Measurements from ENCODE around the gene USP6NL.
"Not testable (repeated sequence)": the region's sequence is repeated elsewhere in the genome, so short reads cannot be mapped to it uniquely, and the experiment has no call there.

DNA sequence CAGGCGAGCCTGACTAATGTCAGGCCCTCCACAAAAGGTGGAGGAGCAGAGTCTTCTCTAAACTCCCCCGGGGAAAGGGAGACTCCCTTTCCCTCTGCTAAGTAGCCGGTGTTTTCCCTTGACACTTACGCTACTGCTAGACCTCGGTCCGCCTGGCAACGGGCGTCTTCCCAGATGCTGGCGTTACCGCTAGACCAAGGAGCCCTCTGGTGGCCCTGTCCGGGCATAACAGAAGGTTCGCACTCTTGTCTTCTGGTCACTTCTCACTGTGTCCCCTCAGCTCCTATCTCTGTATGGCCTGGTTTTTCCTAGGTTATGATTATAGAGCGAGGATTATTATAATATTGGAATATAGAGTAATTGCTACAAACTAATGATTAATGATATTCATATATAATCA is 116.5 kb downstream of the USP6NL start:
- TF ChIP-seq POLR2AphosphoS5, GABPA (IDR thresholded peaks at IDR 0.05; ENCODE audit: low read depth): not testable (repeated sequence)
- TF ChIP-seq, protein P1, sequence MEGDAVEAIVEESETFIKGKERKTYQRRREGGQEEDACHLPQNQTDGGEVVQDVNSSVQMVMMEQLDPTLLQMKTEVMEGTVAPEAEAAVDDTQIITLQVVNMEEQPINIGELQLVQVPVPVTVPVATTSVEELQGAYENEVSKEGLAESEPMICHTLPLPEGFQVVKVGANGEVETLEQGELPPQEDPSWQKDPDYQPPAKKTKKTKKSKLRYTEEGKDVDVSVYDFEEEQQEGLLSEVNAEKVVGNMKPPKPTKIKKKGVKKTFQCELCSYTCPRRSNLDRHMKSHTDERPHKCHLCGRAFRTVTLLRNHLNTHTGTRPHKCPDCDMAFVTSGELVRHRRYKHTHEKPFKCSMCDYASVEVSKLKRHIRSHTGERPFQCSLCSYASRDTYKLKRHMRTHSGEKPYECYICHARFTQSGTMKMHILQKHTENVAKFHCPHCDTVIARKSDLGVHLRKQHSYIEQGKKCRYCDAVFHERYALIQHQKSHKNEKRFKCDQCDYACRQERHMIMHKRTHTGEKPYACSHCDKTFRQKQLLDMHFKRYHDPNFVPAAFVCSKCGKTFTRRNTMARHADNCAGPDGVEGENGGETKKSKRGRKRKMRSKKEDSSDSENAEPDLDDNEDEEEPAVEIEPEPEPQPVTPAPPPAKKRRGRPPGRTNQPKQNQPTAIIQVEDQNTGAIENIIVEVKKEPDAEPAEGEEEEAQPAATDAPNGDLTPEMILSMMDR (IDR thresholded peaks at IDR 0.05; ENCODE audit: insufficient read depth, low read length), result not testable (repeated sequence)
- TF ChIP-seq, protein P2, sequence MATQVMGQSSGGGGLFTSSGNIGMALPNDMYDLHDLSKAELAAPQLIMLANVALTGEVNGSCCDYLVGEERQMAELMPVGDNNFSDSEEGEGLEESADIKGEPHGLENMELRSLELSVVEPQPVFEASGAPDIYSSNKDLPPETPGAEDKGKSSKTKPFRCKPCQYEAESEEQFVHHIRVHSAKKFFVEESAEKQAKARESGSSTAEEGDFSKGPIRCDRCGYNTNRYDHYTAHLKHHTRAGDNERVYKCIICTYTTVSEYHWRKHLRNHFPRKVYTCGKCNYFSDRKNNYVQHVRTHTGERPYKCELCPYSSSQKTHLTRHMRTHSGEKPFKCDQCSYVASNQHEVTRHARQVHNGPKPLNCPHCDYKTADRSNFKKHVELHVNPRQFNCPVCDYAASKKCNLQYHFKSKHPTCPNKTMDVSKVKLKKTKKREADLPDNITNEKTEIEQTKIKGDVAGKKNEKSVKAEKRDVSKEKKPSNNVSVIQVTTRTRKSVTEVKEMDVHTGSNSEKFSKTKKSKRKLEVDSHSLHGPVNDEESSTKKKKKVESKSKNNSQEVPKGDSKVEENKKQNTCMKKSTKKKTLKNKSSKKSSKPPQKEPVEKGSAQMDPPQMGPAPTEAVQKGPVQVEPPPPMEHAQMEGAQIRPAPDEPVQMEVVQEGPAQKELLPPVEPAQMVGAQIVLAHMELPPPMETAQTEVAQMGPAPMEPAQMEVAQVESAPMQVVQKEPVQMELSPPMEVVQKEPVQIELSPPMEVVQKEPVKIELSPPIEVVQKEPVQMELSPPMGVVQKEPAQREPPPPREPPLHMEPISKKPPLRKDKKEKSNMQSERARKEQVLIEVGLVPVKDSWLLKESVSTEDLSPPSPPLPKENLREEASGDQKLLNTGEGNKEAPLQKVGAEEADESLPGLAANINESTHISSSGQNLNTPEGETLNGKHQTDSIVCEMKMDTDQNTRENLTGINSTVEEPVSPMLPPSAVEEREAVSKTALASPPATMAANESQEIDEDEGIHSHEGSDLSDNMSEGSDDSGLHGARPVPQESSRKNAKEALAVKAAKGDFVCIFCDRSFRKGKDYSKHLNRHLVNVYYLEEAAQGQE (IDR thresholded peaks at IDR 0.05; ENCODE audit: insufficient replicate concordance, low read depth), result not testable (repeated sequence)

Data from HL-60 (cell line).